22Rv1 (cell line): ENCODE measurements around the gene NAV3.

Experiments
- H3K27ac ChIP-seq: fragments of 450-650 bp; 2 replicates; pipeline ENCODE4 v1.5.1; 2017
- ZFX ChIP-seq: fragments of 450-650 bp; IDR thresholded peaks from 2 replicates; pipeline ENCODE4 v1.6.1; 2017; ENCODE audit warnings: antibody characterized with exemption, borderline replicate concordance
- TF ChIP-seq, protein P1 (sequence below): fragments of 450-650 bp; IDR thresholded peaks from 2 replicates; pipeline ENCODE4 v1.5.1; 2017; ENCODE audit warnings: mild to moderate bottlenecking

Gene NAV3

GRCh38 chr12:78036874-78037273 is 206.2 kb downstream of the NAV3 start:
- no peak for TF ChIP-seq ZFX
- TF ChIP-seq, protein P1, sequence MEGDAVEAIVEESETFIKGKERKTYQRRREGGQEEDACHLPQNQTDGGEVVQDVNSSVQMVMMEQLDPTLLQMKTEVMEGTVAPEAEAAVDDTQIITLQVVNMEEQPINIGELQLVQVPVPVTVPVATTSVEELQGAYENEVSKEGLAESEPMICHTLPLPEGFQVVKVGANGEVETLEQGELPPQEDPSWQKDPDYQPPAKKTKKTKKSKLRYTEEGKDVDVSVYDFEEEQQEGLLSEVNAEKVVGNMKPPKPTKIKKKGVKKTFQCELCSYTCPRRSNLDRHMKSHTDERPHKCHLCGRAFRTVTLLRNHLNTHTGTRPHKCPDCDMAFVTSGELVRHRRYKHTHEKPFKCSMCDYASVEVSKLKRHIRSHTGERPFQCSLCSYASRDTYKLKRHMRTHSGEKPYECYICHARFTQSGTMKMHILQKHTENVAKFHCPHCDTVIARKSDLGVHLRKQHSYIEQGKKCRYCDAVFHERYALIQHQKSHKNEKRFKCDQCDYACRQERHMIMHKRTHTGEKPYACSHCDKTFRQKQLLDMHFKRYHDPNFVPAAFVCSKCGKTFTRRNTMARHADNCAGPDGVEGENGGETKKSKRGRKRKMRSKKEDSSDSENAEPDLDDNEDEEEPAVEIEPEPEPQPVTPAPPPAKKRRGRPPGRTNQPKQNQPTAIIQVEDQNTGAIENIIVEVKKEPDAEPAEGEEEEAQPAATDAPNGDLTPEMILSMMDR: no peak
- H3K27ac ChIP-seq: no peak overlapping the region

GRCh38 chr12:78037707-78038106 is 207.0 kb downstream of the NAV3 start:
- H3K27ac ChIP-seq: no peak overlapping the region
- no peak for TF ChIP-seq ZFX
- TF ChIP-seq, protein P1: no peak

GRCh38 chr12:78038541-78038940 is 207.8 kb downstream of the NAV3 start:
- TF ChIP-seq ZFX: no peak
- TF ChIP-seq, protein P1: no peak
- no peak overlapping the region for H3K27ac ChIP-seq

DNA sequence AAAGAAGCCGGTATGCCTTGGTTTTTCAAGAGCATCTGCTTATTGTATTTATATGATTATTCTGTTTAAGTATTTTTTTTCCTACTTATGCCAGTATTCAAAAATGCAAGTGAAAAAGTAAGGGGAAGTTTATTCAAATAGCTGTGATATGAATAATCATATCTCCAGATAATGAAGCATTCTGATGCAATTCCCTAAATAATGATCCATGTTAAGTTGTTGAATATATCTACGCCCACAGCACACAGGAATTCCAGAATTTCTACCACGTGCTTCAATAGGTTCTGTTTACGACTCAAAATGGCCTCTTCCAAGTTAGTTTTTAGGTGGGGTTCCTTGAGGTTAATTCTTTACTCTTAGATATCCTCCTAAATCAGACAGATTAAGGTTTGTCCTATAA is 208.3 kb downstream of the NAV3 start:
- TF ChIP-seq, protein P1: no peak
- no peak for TF ChIP-seq ZFX

DNA sequence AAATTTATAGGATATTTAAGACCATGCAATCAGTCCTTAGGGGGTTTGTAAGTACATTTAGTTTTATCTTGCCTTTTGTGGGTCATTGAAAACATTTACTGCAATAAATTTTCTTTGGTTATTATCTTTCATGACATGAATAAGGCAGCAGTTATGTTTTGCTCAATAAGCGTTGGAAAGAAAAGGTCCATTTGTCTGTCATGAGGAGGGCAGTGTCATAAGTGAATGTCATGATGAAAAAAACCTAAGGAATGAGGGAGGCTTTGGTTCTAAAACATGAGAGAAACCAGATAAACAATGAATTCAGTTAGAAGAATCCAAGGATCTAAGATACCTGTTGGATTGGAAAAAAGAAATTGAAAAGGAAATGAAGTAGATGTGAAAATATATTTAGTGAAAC is 209.4 kb downstream of the NAV3 start:
- H3K27ac ChIP-seq: no peak overlapping the region
- TF ChIP-seq, protein P1: no peak
- TF ChIP-seq ZFX: no peak

More for the DNA sequence above, 208.3 kb downstream of the NAV3 start:
- no peak overlapping the region for H3K27ac ChIP-seq

DNA sequence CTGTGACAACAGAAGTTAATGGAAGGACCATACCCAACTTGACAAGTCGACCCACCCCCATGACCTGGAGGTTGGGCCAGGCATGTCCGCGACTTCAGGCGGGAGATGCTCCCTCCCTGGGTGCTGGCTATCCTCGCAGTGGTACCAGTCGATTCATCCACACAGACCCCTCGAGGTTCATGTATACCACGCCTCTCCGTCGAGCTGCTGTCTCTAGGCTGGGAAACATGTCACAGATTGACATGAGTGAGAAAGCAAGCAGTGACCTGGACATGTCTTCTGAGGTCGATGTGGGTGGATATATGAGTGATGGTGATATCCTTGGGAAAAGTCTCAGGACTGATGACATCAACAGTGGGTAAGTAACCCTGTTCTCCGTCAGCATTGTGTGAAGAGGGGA is 220.1 kb downstream of the NAV3 start:
- no peak overlapping the region for H3K27ac ChIP-seq
- no peak for TF ChIP-seq ZFX
- TF ChIP-seq, protein P1: no peak

DNA sequence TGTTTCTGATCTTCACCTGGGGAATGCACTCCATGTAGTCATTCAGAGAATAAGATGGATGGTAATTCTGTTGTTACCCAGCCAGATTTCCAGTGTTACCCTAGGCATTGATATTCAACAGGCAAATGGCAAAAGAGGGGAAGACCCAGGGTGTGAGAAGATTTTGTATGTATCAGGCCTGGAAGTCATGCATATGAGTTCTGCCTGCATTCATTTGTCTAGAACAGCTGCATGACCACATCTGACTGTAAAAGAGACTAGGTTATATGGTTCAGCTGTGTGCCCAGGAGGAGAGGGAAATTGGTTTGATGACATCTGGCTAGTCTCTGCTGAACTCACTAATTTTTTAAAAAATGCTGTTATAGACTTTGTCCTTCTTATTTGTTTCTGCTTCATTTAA is 224.9 kb downstream of the NAV3 start:
- no peak overlapping the region for H3K27ac ChIP-seq
- no peak for TF ChIP-seq ZFX
- TF ChIP-seq, protein P1: no peak
